OCI-LY7 (cell line): ENCODE results near the gene RIMBP2. TPM values are rescaled to one million over a fixed set of nuclear protein-coding genes. Genes with fewer than 3 reads are reported as not detected.

Experiments
- BruUV-seq: library from RNA; stranded (reverse); fragments of 400-500 nt; replicated peaks from 2 replicates; lab custom pipeline; 2021; lab: Mats Ljungman, UMichigan
- CTCF ChIA-PET: fragments of 300-600 bp; sonication (Branson Sonifier 250); formaldehyde crosslinking; loops from one replicate; lab custom pipeline; 2022; ENCODE audit warnings: antibody characterized with exemption; ENCODE audit not compliant: unreplicated experiment; lab: Charles Lee
- POLR2A ChIA-PET: fragments of 300-600 bp; sonication (Branson Sonifier 250); formaldehyde crosslinking; loops from one replicate; lab custom pipeline; 2022; ENCODE audit warnings: antibody characterized with exemption; lab: Charles Lee
- DNase-seq: peaks from one replicate; pipeline ENCODE4 v3.0.0-alpha.2; 2015; ENCODE audit warnings: low spot score
- H2AFZ ChIP-seq: fragments of 200-600 bp; sonication (generic), shearing (Covaris generic); 2 replicates; pipeline ENCODE4 v1.6.1; 2014; ENCODE audit warnings: mild to moderate bottlenecking, antibody characterized with exemption, low read length, moderate library complexity
- H3K27ac ChIP-seq: fragments of 200-600 bp; sonication (generic); 2 replicates; pipeline ENCODE4 v1.5.1; 2014; ENCODE audit warnings: mixed run types, low read depth, mild to moderate bottlenecking, moderate library complexity, low read length, inconsistent platforms; ENCODE audit not compliant: poor library complexity, severe bottlenecking
- H3K36me3 ChIP-seq: fragments of 200-600 bp; sonication (generic); 2 replicates; pipeline ENCODE4 v1.6.1; 2014; ENCODE audit warnings: mild to moderate bottlenecking, antibody characterized with exemption, low read length, moderate library complexity, mixed read lengths; ENCODE audit not compliant: insufficient read depth
- H3K4me1 ChIP-seq: fragments of 200-600 bp; sonication (generic); 2 replicates; pipeline ENCODE4 v1.5.1; 2014; ENCODE audit warnings: mild to moderate bottlenecking, low read length; ENCODE audit not compliant: insufficient read depth, poor library complexity, severe bottlenecking
- H3K4me2 ChIP-seq: fragments of 200-600 bp; sonication (generic); 2 replicates; pipeline ENCODE4 v1.6.1; 2014; ENCODE audit warnings: mild to moderate bottlenecking, low read length
- H3K4me3 ChIP-seq: fragments of 200-600 bp; sonication (generic); 2 replicates; pipeline ENCODE4 v1.5.1; 2014; ENCODE audit warnings: mild to moderate bottlenecking, low read depth, low read length; ENCODE audit not compliant: poor library complexity, severe bottlenecking
- H3K79me2 ChIP-seq: fragments of 200-600 bp; sonication (generic); 2 replicates; pipeline ENCODE4 v1.6.1; 2016; ENCODE audit warnings: low read depth, mild to moderate bottlenecking, low read length, moderate library complexity, mixed read lengths; ENCODE audit not compliant: insufficient read depth
- H3K9me2 ChIP-seq: fragments of 200-600 bp; sonication (generic); 2 replicates; pipeline ENCODE4 v1.6.1; 2016; ENCODE audit warnings: mild to moderate bottlenecking, low read length, mixed read lengths; ENCODE audit not compliant: insufficient read depth
- H3K9me3 ChIP-seq: fragments of 200-600 bp; sonication (generic); 2 replicates; pipeline ENCODE4 v1.6.1; 2014; ENCODE audit warnings: mild to moderate bottlenecking, mixed run types, low read length, mixed read lengths
- H4K20me1 ChIP-seq: fragments of 200-600 bp; sonication (generic); 2 replicates; pipeline ENCODE4 v1.6.1; 2014; ENCODE audit warnings: mild to moderate bottlenecking, antibody characterized with exemption, low read length, moderate library complexity, mixed read lengths; ENCODE audit not compliant: insufficient read depth
- CTCF ChIP-seq: fragments of 200-600 bp; sonication (generic); conservative IDR thresholded peaks from 2 replicates; pipeline ENCODE4 v1.5.1; 2014; ENCODE audit warnings: mild to moderate bottlenecking, antibody characterized with exemption, low read length, moderate library complexity, mixed read lengths
- EZH2phosphoT487 ChIP-seq: fragments of 200-600 bp; sonication (generic); IDR thresholded peaks from 2 replicates; pipeline ENCODE4 v1.6.1; 2018; ENCODE audit warnings: low read depth, borderline replicate concordance, mild to moderate bottlenecking, mixed run types, antibody characterized with exemption, low read length, moderate library complexity, mixed read lengths
- intact Hi-C: fragments of 100-400 bp; cut with micrococcal nuclease; formaldehyde crosslinking; loops from one replicate; pipeline ENCODE4 v1.10.0; 2022; ENCODE audit not compliant: unreplicated experiment
- total RNA-seq, 2 experiments: library from RNA; depleted of rRNA in 1 of 2; stranded (reverse); fragments of >200 nt in 1 of 2; shearing (Covaris generic) in 1 of 2; gene quantifications; 2 replicates each; pipeline ENCODE4 v1.2.3, GENCODE V29; 2014 to 2022

Gene RIMBP2
- total RNA-seq, 2 experiments from 2014 or later: not detected

GRCh38 chr12:130613131-130613530 is 103.0 kb downstream of the RIMBP2 start:
- Histone ChIP-seq H3K9me2 (no peaks in the 10 kb centered on the region), H3K36me3 (no peaks in the 10 kb centered on the region), H2AFZ (no peak overlapping the region), H3K4me2 (no peak overlapping the region), H3K9me3 (no peaks in the 10 kb centered on the region), H3K4me1 (no peaks in the 10 kb centered on the region), H3K79me2 (no peaks in the 10 kb centered on the region), H3K4me3 (no peak overlapping the region), H3K27ac (no peak overlapping the region), H4K20me1 (no peaks in the 10 kb centered on the region)
- POLR2A ChIA-PET: interaction anchor here (1.4 kb wide), 1 partner anchor 56 kb away, joined by 3 read pairs; no protein-coding TSS in a partner anchor
- CTCF ChIA-PET: no interaction called here
- BruUV-seq: no TSS peak
- TF ChIP-seq EZH2phosphoT487: no peak
- no peak for TF ChIP-seq CTCF
- intact Hi-C loops: no loop called here
- no peak for DNase-seq

- Histone ChIP-seq H2AFZ (no peak overlapping the region), H3K9me3 (no peaks in the 10 kb centered on the region), H3K4me3 (no peak overlapping the region), H3K27ac (no peak overlapping the region), H3K4me2 (no peak overlapping the region), H3K36me3 (no peaks in the 10 kb centered on the region), H3K9me2 (no peaks in the 10 kb centered on the region), H4K20me1 (no peaks in the 10 kb centered on the region), H3K79me2 (no peaks in the 10 kb centered on the region), H3K4me1 (no peaks in the 10 kb centered on the region)
- no TSS peak for BruUV-seq
- TF ChIP-seq CTCF: no peak
- TF ChIP-seq EZH2phosphoT487: no peak
- no peak for DNase-seq
- CTCF ChIA-PET: no interaction called here
- POLR2A ChIA-PET: interaction anchor here (0.6 kb wide), 1 partner anchor 749 kb away, joined by 4 read pairs; no protein-coding TSS in a partner anchor
- intact Hi-C loops: no loop called here
These were observed 104.8 kb downstream of the RIMBP2 start for GRCh38 chr12:130611026-130611905.

DNA sequence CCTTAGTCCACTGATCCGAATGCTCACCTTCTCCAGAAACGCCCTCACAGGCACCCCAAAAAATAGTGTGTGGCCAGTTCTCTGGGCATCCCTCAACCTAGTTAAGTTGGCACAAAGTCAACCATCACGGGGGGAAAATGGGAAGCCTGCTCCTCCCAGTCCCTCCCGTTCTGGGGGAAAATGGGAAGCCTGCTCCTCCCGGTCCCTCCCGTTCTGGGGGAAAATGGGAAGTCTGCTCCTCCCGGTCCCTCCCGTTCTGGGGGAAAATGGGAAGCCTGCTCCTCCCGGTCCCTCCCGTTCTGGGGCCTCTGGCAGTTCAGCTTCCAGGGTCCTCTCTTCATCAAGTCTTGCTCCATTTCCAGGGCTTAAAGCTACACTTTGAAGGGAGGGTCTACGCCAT is 106.1 kb downstream of the RIMBP2 start:
- no peak overlapping the region for H2AFZ ChIP-seq
- no peaks in the 10 kb centered on the region for H3K36me3 ChIP-seq
- intact Hi-C loops: no loop called here
- ChIA-PET POLR2A (no interaction called here), CTCF (no interaction called here)
- H3K4me2 ChIP-seq: no peak overlapping the region
- no peaks in the 10 kb centered on the region for H3K79me2 ChIP-seq
- no peaks in the 10 kb centered on the region for H4K20me1 ChIP-seq
- no peak overlapping the region for H3K4me3 ChIP-seq
- H3K4me1 ChIP-seq: no peaks in the 10 kb centered on the region
- H3K27ac ChIP-seq: no peak overlapping the region
- no TSS peak for BruUV-seq
- no peak for DNase-seq
- no peaks in the 10 kb centered on the region for H3K9me2 ChIP-seq
- H3K9me3 ChIP-seq: no peaks in the 10 kb centered on the region
- TF ChIP-seq CTCF: no peak
